Astrocyte (in vitro differentiated cells and primary cell): ENCODE results near the gene CFI. TPM values are rescaled to one million over a fixed set of nuclear protein-coding genes. Genes with fewer than 3 reads are reported as not detected.

Experiments
- DNase-seq: peaks from one replicate; pipeline ENCODE4 v3.0.0-alpha.2; 2010; ENCODE audit warnings: low read depth
- FAIRE-seq: peaks from 2 replicates; lab custom pipeline; 2011; peaks lifted over from hg19 to GRCh38; lab: Jason Lieb, UNC
- H2AFZ ChIP-seq: 2 replicates; pipeline ENCODE4 v1.6.0; 2012; ENCODE audit warnings: low read depth, low read length, inconsistent platforms
- H3K27ac ChIP-seq: 2 replicates; pipeline ENCODE4 v1.5.1; 2011; ENCODE audit warnings: low read depth, low read length, inconsistent platforms
- H3K27me3 ChIP-seq: 2 replicates; pipeline ENCODE4 v1.6.0; 2011; ENCODE audit warnings: low read length, inconsistent platforms; ENCODE audit not compliant: insufficient read depth
- H3K36me3 ChIP-seq: 2 replicates; pipeline ENCODE4 v1.5.1; 2011; ENCODE audit warnings: low read length, inconsistent platforms; ENCODE audit not compliant: insufficient read depth
- H3K4me1 ChIP-seq: 2 replicates; pipeline ENCODE4 v1.5.1; 2011; ENCODE audit warnings: low read length, inconsistent platforms; ENCODE audit not compliant: insufficient read depth
- H3K4me2 ChIP-seq: 2 replicates; pipeline ENCODE4 v1.6.0; 2012; ENCODE audit warnings: low read length, inconsistent platforms
- H3K4me3 ChIP-seq: 2 replicates; pipeline ENCODE4 v1.5.1; 2011; ENCODE audit warnings: low read depth, mild to moderate bottlenecking, low read length, inconsistent platforms; ENCODE audit not compliant: insufficient read depth
- H3K79me2 ChIP-seq: 2 replicates; pipeline ENCODE4 v1.6.0; 2012; ENCODE audit warnings: mild to moderate bottlenecking, low read length, inconsistent platforms; ENCODE audit not compliant: insufficient read depth
- H3K9ac ChIP-seq: 2 replicates; pipeline ENCODE4 v1.6.0; 2012; ENCODE audit warnings: mild to moderate bottlenecking, low read length, inconsistent platforms
- H3K9me3 ChIP-seq: 2 replicates; pipeline ENCODE4 v1.5.1; 2012; ENCODE audit warnings: low read depth, mild to moderate bottlenecking, low read length, inconsistent platforms; ENCODE audit not compliant: insufficient read depth
- H4K20me1 ChIP-seq: 2 replicates; pipeline ENCODE4 v1.6.0; 2012; ENCODE audit warnings: low read length, inconsistent platforms; ENCODE audit not compliant: insufficient read depth
- H3K27ac Mint-ChIP-seq: one replicate; pipeline ENCODE4 v1.8.0; 2021; ENCODE audit warnings: mild to moderate bottlenecking, mixed read lengths; ENCODE audit not compliant: unreplicated experiment
- H3K27me3 Mint-ChIP-seq: one replicate; pipeline ENCODE4 v1.8.0; 2021; ENCODE audit warnings: low read depth, mixed read lengths; ENCODE audit not compliant: unreplicated experiment
- H3K36me3 Mint-ChIP-seq: one replicate; pipeline ENCODE4 v1.8.0; 2021; ENCODE audit warnings: low read depth, mixed read lengths; ENCODE audit not compliant: unreplicated experiment
- H3K4me1 Mint-ChIP-seq: one replicate; pipeline ENCODE4 v1.8.0; 2021; ENCODE audit warnings: low read depth, mixed read lengths; ENCODE audit not compliant: unreplicated experiment
- H3K4me3 Mint-ChIP-seq: one replicate; pipeline ENCODE4 v1.8.0; 2021; ENCODE audit warnings: mild to moderate bottlenecking, moderate library complexity, mixed read lengths; ENCODE audit not compliant: unreplicated experiment
- H3K9me3 Mint-ChIP-seq: one replicate; pipeline ENCODE4 v1.8.0; 2021; ENCODE audit warnings: mild to moderate bottlenecking, mixed read lengths; ENCODE audit not compliant: unreplicated experiment
- EZH2 ChIP-seq: IDR thresholded peaks from 2 replicates; pipeline ENCODE4 v1.6.1; 2012; ENCODE audit warnings: mild to moderate bottlenecking, low read length, inconsistent platforms; ENCODE audit not compliant: insufficient read depth
- total RNA-seq: library from RNA; stranded (reverse); gene quantifications from 2 replicates; pipeline ENCODE4 v1.2.1, GENCODE V29; 2021
- TF ChIP-seq, protein P1 (sequence below): IDR thresholded peaks from 2 replicates; pipeline ENCODE4 v1.5.1; 2011; ENCODE audit warnings: low read depth, mild to moderate bottlenecking, inconsistent platforms, low read length, moderate library complexity; ENCODE audit not compliant: insufficient read depth

The CFI gene
- total RNA-seq, 1 donor from 2014 or later: not detected

DNA sequence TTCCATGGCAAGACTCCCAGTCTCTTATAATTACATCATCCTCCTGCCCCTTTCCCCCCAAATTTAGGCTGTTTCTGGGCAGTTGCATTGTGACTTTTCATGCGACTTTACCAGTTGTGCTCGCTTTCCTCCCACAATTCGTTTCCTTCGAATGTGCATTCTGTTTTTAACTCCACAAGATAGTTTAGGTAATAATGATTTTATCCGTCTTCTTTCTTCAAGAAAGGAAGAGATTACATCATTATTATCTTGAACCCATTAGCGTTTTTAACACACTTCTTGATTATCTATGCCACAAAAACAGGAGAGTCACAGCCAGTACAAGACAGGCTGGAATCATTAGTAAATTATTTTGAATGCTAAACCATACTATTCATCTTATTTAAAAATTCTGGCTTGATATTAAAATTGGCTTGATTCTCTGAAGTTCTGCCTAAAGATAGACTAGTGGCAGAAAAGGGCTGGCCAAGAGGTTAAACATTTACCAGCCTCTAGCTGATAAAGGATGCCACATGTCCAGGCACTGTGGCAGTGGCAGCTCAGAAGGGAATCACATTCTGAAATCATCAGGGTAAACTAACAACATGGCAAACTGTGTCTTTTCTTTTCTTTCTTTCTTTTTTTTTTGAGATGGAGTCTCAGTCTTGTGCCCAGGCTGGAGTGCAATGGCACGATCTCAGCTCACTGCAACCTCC, 52.3 kb downstream of the CFI start:
- no peaks in the 10 kb centered on the region for H3K4me1 ChIP-seq
- no peaks in the 10 kb centered on the region for H3K9me3 ChIP-seq
- no peak overlapping the region for H3K27ac ChIP-seq
- no peak overlapping the region for H3K4me3 ChIP-seq
- H3K36me3 Mint-ChIP-seq: no peaks in the 10 kb centered on the region
- H3K79me2 ChIP-seq: no peaks in the 10 kb centered on the region
- H2AFZ ChIP-seq: no peak overlapping the region
- H3K36me3 ChIP-seq: no peaks in the 10 kb centered on the region
- H3K4me1 Mint-ChIP-seq: no peaks in the 10 kb centered on the region
- no peak overlapping the region for H3K27ac Mint-ChIP-seq
- FAIRE-seq (no peak), DNase-seq (no peak)
- H3K9ac ChIP-seq: no peak overlapping the region
- no peak overlapping the region for H3K4me2 ChIP-seq
- H3K27me3 Mint-ChIP-seq: peaks cover 6% of the 10 kb centered on the region
- no peaks in the 10 kb centered on the region for H3K27me3 ChIP-seq
- no peaks in the 10 kb centered on the region for H4K20me1 ChIP-seq
- TF ChIP-seq, protein P1, sequence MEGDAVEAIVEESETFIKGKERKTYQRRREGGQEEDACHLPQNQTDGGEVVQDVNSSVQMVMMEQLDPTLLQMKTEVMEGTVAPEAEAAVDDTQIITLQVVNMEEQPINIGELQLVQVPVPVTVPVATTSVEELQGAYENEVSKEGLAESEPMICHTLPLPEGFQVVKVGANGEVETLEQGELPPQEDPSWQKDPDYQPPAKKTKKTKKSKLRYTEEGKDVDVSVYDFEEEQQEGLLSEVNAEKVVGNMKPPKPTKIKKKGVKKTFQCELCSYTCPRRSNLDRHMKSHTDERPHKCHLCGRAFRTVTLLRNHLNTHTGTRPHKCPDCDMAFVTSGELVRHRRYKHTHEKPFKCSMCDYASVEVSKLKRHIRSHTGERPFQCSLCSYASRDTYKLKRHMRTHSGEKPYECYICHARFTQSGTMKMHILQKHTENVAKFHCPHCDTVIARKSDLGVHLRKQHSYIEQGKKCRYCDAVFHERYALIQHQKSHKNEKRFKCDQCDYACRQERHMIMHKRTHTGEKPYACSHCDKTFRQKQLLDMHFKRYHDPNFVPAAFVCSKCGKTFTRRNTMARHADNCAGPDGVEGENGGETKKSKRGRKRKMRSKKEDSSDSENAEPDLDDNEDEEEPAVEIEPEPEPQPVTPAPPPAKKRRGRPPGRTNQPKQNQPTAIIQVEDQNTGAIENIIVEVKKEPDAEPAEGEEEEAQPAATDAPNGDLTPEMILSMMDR: no peak
- no peak for TF ChIP-seq EZH2
- H3K9me3 Mint-ChIP-seq: no peaks in the 10 kb centered on the region
- no peak overlapping the region for H3K4me3 Mint-ChIP-seq

DNA sequence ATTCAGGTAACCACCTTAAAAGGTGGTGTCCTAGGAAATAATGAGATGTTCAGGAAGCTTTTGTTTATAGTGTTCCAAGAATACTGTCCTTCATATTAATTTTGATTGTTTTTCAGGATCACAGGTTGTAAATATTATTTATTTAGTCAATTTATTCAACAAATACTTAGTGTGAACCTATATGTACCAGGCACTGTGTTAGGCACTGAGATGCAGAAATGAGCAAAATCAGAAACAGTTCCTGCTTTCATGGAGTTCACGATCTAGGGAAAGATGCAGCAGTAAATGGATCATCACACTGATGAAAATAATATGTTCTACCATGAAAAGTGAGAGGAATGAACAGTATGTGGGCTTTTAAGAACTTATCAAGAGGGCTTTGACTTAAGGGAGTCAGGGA, 53.7 kb downstream of the CFI start:
- no peaks in the 10 kb centered on the region for H3K36me3 ChIP-seq
- no peaks in the 10 kb centered on the region for H4K20me1 ChIP-seq
- DNase-seq (no peak), FAIRE-seq (no peak)
- no peaks in the 10 kb centered on the region for H3K4me1 ChIP-seq
- H3K36me3 Mint-ChIP-seq: no peaks in the 10 kb centered on the region
- H3K4me1 Mint-ChIP-seq: no peaks in the 10 kb centered on the region
- no peak overlapping the region for H3K4me3 ChIP-seq
- H3K27ac Mint-ChIP-seq: no peak overlapping the region
- H3K9me3 ChIP-seq: no peaks in the 10 kb centered on the region
- no peak overlapping the region for H3K9ac ChIP-seq
- no peaks in the 10 kb centered on the region for H3K9me3 Mint-ChIP-seq
- H3K4me2 ChIP-seq: no peak overlapping the region
- H2AFZ ChIP-seq: no peak overlapping the region
- no peak for TF ChIP-seq EZH2
- TF ChIP-seq, protein P1: no peak
- no peak overlapping the region for H3K27ac ChIP-seq
- H3K27me3 Mint-ChIP-seq: peaks cover 6% of the 10 kb centered on the region
- H3K79me2 ChIP-seq: no peaks in the 10 kb centered on the region
- H3K27me3 ChIP-seq: no peaks in the 10 kb centered on the region
- no peak overlapping the region for H3K4me3 Mint-ChIP-seq

DNA sequence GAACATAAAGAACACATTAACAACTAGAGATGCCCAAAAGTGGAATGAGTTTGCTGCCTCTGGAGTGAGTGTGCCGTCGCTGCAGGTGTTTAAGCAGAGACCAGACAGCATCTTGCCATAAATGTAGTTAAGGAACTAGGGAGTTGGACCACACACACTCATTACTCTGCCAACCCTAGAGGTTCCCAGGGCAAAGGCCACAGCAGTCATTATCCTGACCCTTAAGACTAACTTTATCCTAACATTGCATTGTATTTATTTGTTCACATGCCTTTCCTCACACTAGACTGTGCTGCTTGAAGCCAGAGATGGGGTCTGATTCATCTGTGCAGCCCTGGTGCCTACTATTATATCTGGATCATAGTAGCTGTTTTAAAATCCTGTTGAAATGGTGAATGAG, 55.1 kb downstream of the CFI start:
- TF ChIP-seq EZH2: no peak
- TF ChIP-seq, protein P1: no peak
- no peaks in the 10 kb centered on the region for H3K36me3 ChIP-seq
- no peaks in the 10 kb centered on the region for H3K9me3 Mint-ChIP-seq
- H3K27me3 ChIP-seq: no peaks in the 10 kb centered on the region
- H4K20me1 ChIP-seq: no peaks in the 10 kb centered on the region
- H3K27ac Mint-ChIP-seq: no peak overlapping the region
- H3K4me2 ChIP-seq: no peak overlapping the region
- peaks cover 6% of the 10 kb centered on the region for H3K27me3 Mint-ChIP-seq
- no peak overlapping the region for H3K9ac ChIP-seq
- FAIRE-seq (no peak), DNase-seq (no peak)
- no peaks in the 10 kb centered on the region for H3K36me3 Mint-ChIP-seq
- no peak overlapping the region for H3K4me3 ChIP-seq
- no peak overlapping the region for H3K27ac ChIP-seq
- H3K4me1 ChIP-seq: no peaks in the 10 kb centered on the region
- no peaks in the 10 kb centered on the region for H3K9me3 ChIP-seq
- H3K4me3 Mint-ChIP-seq: no peak overlapping the region
- H2AFZ ChIP-seq: no peak overlapping the region
- H3K4me1 Mint-ChIP-seq: no peaks in the 10 kb centered on the region
- no peaks in the 10 kb centered on the region for H3K79me2 ChIP-seq
